MM.1S (cell line): Measurements from ENCODE around the gene HJV.

Experiments used
- DNase-seq: peaks from one replicate; pipeline ENCODE4 v3.0.0-alpha.2; 2015
- H2AFZ ChIP-seq: fragments of 300-600 bp; sonication (generic); 2 replicates; pipeline ENCODE4 v1.6.0; 2016; ENCODE audit warnings: antibody characterized with exemption, low read length
- H3F3A ChIP-seq: fragments of 300-600 bp; sonication (generic); 2 replicates; pipeline ENCODE4 v1.6.1; 2016; ENCODE audit warnings: mild to moderate bottlenecking, antibody characterized with exemption, low read length, moderate library complexity, mixed read lengths; ENCODE audit not compliant: insufficient read depth
- H3K27ac ChIP-seq: fragments of 300-600 bp; sonication (generic); 2 replicates; pipeline ENCODE4 v1.5.1; 2016; ENCODE audit warnings: mild to moderate bottlenecking, low read length
- H3K27me3 ChIP-seq: fragments of 300-600 bp; sonication (generic); replicated peaks from 2 replicates; pipeline ENCODE4 v1.6.0; 2016; ENCODE audit warnings: low read length; ENCODE audit not compliant: insufficient read depth
- H3K36me3 ChIP-seq: fragments of 300-600 bp; sonication (generic); replicated peaks from 2 replicates; pipeline ENCODE4 v1.6.1; 2016; ENCODE audit warnings: mild to moderate bottlenecking, low read length, mixed read lengths; ENCODE audit not compliant: insufficient read depth
- H3K4me1 ChIP-seq: fragments of 300-600 bp; sonication (generic); 2 replicates; pipeline ENCODE4 v1.6.1; 2016; ENCODE audit warnings: low read length, mixed read lengths
- H3K4me2 ChIP-seq: fragments of 300-600 bp; sonication (generic); 2 replicates; pipeline ENCODE4 v1.6.0; 2016; ENCODE audit warnings: low read depth, low read length
- H3K4me3 ChIP-seq: fragments of 300-600 bp; sonication (generic); 2 replicates; pipeline ENCODE4 v1.5.1; 2016; ENCODE audit warnings: low read length, mixed read lengths
- H3K79me2 ChIP-seq: fragments of 300-600 bp; sonication (generic); 2 replicates; pipeline ENCODE4 v1.6.1; 2016; ENCODE audit warnings: mixed run types, low read length, mixed read lengths
- H3K9ac ChIP-seq: fragments of 300-600 bp; sonication (generic); 2 replicates; pipeline ENCODE4 v1.6.1; 2016; ENCODE audit warnings: low read length, mixed read lengths
- H3K9me2 ChIP-seq: fragments of 300-600 bp; sonication (generic); replicated peaks from 2 replicates; pipeline ENCODE4 v1.6.1; 2016; ENCODE audit warnings: mild to moderate bottlenecking, low read length, mixed read lengths; ENCODE audit not compliant: insufficient read depth
- H3K9me3 ChIP-seq: fragments of 300-600 bp; sonication (generic); replicated peaks from 2 replicates; pipeline ENCODE4 v1.6.1; 2016; ENCODE audit warnings: mild to moderate bottlenecking, low read length, mixed read lengths; ENCODE audit not compliant: insufficient read depth
- H4K20me1 ChIP-seq: fragments of 300-600 bp; sonication (generic); 2 replicates; pipeline ENCODE4 v1.6.1; 2016; ENCODE audit warnings: mild to moderate bottlenecking, low read length, moderate library complexity, mixed read lengths; ENCODE audit not compliant: insufficient read depth
- EZH2 ChIP-seq: fragments of 300-600 bp; sonication (generic); optimal IDR thresholded peaks from 2 replicates; pipeline ENCODE3; 2017; ENCODE audit warnings: low read depth, mild to moderate bottlenecking, antibody characterized with exemption, low read length, mixed read lengths
- EZH2phosphoT487 ChIP-seq: fragments of 300-600 bp; sonication (generic); IDR thresholded peaks from 2 replicates; pipeline ENCODE4 v1.6.1; 2018; ENCODE audit warnings: antibody characterized with exemption, low read length
- TF ChIP-seq, protein P1 (sequence below): fragments of 300-600 bp; sonication (generic); IDR thresholded peaks from 2 replicates; pipeline ENCODE4 v1.5.1; 2016; ENCODE audit warnings: antibody characterized with exemption, low read length, mixed read lengths

HJV gene

DNA sequence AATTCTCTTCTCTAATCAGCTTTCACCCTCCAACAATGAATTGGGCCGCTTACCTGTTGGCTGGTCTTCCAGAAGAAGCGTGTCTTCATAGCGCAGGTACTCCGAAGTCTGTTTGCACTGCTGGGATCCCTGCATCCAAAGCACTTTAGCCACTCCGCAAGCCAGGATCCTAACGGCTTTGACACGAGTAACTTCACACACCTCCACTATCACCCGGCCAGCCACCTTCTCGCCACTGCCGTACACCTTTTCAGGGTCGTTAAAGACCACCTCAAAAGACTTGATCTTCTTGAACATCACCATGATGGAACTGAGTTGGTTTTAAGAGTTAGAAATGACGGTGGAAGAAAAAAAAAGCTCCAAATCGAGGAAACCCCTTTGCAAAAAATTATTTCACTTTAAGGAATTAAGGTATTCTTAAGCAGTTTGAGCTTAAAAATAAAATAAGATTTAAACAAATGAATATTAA, 25.5 kb downstream of the HJV start:
- H3K79me2 ChIP-seq = peaks cover 49% of the 10 kb centered on the region

DNA sequence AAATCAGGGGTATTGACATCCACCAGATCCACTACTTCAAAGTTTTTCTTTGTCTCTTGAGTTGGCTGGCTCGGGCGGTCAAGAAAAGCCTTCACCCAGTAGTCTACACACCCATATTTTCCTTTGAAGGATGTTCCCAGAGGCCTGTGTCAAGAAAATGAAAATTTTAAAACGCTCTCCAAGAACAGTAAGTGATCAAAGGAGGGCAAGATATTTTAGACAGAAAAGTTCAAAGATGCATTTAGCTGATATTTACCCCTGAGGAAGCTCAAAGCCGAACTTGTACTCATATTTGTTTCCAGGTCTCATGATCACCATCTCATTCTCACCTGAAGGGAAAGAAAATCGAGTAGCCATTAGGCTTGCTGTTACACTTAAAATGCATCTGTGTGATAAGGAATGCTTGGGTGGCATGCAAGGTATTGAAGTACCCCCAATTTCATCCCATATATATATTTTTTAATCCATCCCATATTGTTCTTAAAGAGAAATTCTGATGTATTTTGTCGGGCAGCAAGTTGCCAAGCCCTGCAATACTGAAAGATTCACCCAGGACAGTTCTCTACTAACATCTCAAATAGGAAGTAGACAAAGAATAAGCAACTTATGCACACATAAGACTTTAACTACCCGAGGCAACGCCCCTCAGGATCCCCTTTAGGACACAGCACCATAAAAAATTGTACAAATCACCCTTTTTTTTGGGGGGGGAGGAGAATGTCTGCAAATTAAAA, 26.2 kb downstream of the HJV start:
- peaks cover 26% of the 10 kb centered on the region for H3K36me3 ChIP-seq
- peaks cover 49% of the 10 kb centered on the region for H3K79me2 ChIP-seq
- peak overlapping the region; percentile 79 for H3K9ac ChIP-seq
- no peaks in the 10 kb centered on the region for H3K27me3 ChIP-seq
- H3F3A ChIP-seq = peaks cover 98% of the 10 kb centered on the region
- peaks cover 50% of the 10 kb centered on the region for H3K4me1 ChIP-seq
- peak overlapping the region; percentile 89; the same call in 1 of the 2 replicates for H3K27ac ChIP-seq
- H2AFZ ChIP-seq = no peak overlapping the region
- no peaks in the 10 kb centered on the region for H3K9me2 ChIP-seq
- H3K4me2 ChIP-seq = peak overlapping the region; percentile 89
- TF ChIP-seq EZH2 (no peak), EZH2phosphoT487 (no peak)
- TF ChIP-seq, protein P1, sequence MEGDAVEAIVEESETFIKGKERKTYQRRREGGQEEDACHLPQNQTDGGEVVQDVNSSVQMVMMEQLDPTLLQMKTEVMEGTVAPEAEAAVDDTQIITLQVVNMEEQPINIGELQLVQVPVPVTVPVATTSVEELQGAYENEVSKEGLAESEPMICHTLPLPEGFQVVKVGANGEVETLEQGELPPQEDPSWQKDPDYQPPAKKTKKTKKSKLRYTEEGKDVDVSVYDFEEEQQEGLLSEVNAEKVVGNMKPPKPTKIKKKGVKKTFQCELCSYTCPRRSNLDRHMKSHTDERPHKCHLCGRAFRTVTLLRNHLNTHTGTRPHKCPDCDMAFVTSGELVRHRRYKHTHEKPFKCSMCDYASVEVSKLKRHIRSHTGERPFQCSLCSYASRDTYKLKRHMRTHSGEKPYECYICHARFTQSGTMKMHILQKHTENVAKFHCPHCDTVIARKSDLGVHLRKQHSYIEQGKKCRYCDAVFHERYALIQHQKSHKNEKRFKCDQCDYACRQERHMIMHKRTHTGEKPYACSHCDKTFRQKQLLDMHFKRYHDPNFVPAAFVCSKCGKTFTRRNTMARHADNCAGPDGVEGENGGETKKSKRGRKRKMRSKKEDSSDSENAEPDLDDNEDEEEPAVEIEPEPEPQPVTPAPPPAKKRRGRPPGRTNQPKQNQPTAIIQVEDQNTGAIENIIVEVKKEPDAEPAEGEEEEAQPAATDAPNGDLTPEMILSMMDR = no peak
- H3K4me3 ChIP-seq = peak overlapping the region; percentile 85
- peak; percentile 24 for DNase-seq
- H4K20me1 ChIP-seq = peaks cover 18% of the 10 kb centered on the region; the same call in 1 of the 2 replicates
- H3K9me3 ChIP-seq = no peaks in the 10 kb centered on the region

More for the DNA sequence above, 25.5 kb downstream of the HJV start:
- TF ChIP-seq EZH2 (no peak), EZH2phosphoT487 (no peak)
- TF ChIP-seq, protein P1 = no peak
- H3K4me2 ChIP-seq = peak overlapping the region; percentile 89
- H3K4me3 ChIP-seq = peak overlapping the region; percentile 85
- H3K36me3 ChIP-seq = peaks cover 26% of the 10 kb centered on the region
- peaks cover 18% of the 10 kb centered on the region; the same call in 1 of the 2 replicates for H4K20me1 ChIP-seq
- H3K27ac ChIP-seq = peak overlapping the region; percentile 89; the same call in 1 of the 2 replicates
- DNase-seq = peak; percentile 41
- no peaks in the 10 kb centered on the region for H3K9me3 ChIP-seq
- H3K27me3 ChIP-seq = no peaks in the 10 kb centered on the region
- H3F3A ChIP-seq = peaks cover 91% of the 10 kb centered on the region
- H3K4me1 ChIP-seq = peaks cover 50% of the 10 kb centered on the region
- H2AFZ ChIP-seq = no peak overlapping the region
- H3K9me2 ChIP-seq = no peaks in the 10 kb centered on the region
- H3K9ac ChIP-seq = peak overlapping the region; percentile 79

DNA sequence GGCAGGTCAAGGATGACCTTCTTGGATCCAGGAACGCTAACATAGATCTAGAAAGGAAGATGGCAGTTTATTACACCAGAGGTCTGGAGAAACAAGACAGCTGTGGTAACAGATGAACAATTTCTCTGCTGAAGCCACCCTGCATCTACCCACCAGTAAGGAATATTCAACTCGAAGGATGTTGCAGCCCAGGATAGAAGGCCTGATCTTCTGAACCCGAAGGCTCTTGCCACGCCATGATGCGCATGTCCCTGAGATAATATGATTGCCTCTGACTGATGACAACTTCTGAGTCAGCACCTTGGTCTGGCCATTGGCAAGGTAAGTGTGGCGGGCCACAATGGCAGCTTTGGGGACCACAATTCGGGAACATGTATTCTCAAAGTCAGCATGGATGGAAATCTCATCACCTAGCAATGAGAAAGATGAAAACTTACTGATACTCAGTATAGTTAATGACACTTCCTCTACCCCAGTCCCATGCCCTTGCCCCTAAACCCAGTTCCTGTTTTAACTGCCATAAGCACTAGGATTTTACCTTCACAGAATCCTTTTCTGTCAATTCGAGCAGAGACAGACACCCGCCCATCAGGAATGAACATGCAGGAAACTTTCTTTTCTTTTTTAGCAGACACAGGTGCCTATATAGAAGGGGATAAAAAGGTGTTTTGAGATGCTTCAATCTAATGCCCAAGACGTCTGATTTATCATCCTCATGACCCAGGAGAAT, 27.0 kb downstream of the HJV start:
- peak overlapping the region; percentile 89 for H3K4me2 ChIP-seq
- peak overlapping the region; percentile 79; the same call in 1 of the 2 replicates for H3K9ac ChIP-seq
- H4K20me1 ChIP-seq = peaks cover 18% of the 10 kb centered on the region; the same call in 1 of the 2 replicates
- TF ChIP-seq EZH2 (no peak), EZH2phosphoT487 (no peak)
- H3F3A ChIP-seq = peaks cover 92% of the 10 kb centered on the region
- peaks cover 43% of the 10 kb centered on the region for H3K4me1 ChIP-seq
- no peaks in the 10 kb centered on the region for H3K9me2 ChIP-seq
- peaks cover 26% of the 10 kb centered on the region for H3K36me3 ChIP-seq
- peak overlapping the region; percentile 89; the same call in 1 of the 2 replicates for H3K27ac ChIP-seq
- H3K4me3 ChIP-seq = peak overlapping the region; percentile 85
- H3K27me3 ChIP-seq = no peaks in the 10 kb centered on the region
- H3K9me3 ChIP-seq = no peaks in the 10 kb centered on the region
- H3K79me2 ChIP-seq = peaks cover 49% of the 10 kb centered on the region
- DNase-seq = peak; percentile 14
- no peak overlapping the region for H2AFZ ChIP-seq
